Mesendoderm (in vitro differentiated cells): ENCODE measurements around the gene MAD1L1.
A peak's percentile ranks its signal among the peaks of the same experiment; 100 is the strongest.

ENCODE experiments used
- DNase-seq: peaks from one replicate; pipeline ENCODE4 v3.0.0; 2013
- H2AK5ac ChIP-seq: 2 replicates; pipeline ENCODE4 v1.6.1; 2013; ENCODE audit warnings: low read length, inconsistent platforms
- H2BK120ac ChIP-seq: 2 replicates; pipeline ENCODE4 v1.6.1; 2013; ENCODE audit warnings: low read depth, mild to moderate bottlenecking, low read length, moderate library complexity, mixed read lengths
- H2BK15ac ChIP-seq: replicated peaks from 2 replicates; pipeline ENCODE4 v1.6.1; 2013; ENCODE audit warnings: low read depth, mild to moderate bottlenecking, moderate library complexity
- H2BK5ac ChIP-seq: 2 replicates; pipeline ENCODE4 v1.6.1; 2013; ENCODE audit warnings: low read length, inconsistent platforms
- H3K18ac ChIP-seq: 2 replicates; pipeline ENCODE4 v1.6.1; 2013; ENCODE audit warnings: mild to moderate bottlenecking, low read length, mixed read lengths
- H3K23ac ChIP-seq: one replicate; pipeline ENCODE4 v1.6.1; 2013; ENCODE audit warnings: low read length
- H3K27ac ChIP-seq: 2 replicates; pipeline ENCODE4 v1.5.1; 2013; ENCODE audit warnings: low read depth, mild to moderate bottlenecking, inconsistent platforms, low read length, moderate library complexity
- H3K27me3 ChIP-seq: 2 replicates; pipeline ENCODE4 v1.6.1; 2013; ENCODE audit warnings: low read length, control low read depth, mild to moderate bottlenecking, inconsistent platforms; ENCODE audit not compliant: insufficient read depth, poor library complexity
- H3K36me3 ChIP-seq: 2 replicates; pipeline ENCODE4 v1.6.1; 2013; ENCODE audit warnings: low read length, inconsistent platforms; ENCODE audit not compliant: control insufficient read depth, insufficient read depth
- H3K4ac ChIP-seq: one replicate; pipeline ENCODE4 v1.6.1; 2013; ENCODE audit warnings: low read depth, mild to moderate bottlenecking, low read length, moderate library complexity
- H3K4me1 ChIP-seq: 2 replicates; pipeline ENCODE4 v1.6.1; 2013; ENCODE audit warnings: low read depth, low read length, inconsistent platforms; ENCODE audit not compliant: control insufficient read depth
- H3K4me2 ChIP-seq: 2 replicates; pipeline ENCODE4 v1.6.1; 2013; ENCODE audit warnings: low read length
- H3K4me3 ChIP-seq: 2 replicates; pipeline ENCODE4 v1.5.1; 2013; ENCODE audit warnings: mild to moderate bottlenecking, low read length
- H3K56ac ChIP-seq: one replicate; pipeline ENCODE4 v1.6.1; 2013; ENCODE audit warnings: low read length
- H3K79me1 ChIP-seq: 2 replicates; pipeline ENCODE4 v1.6.1; 2013; ENCODE audit warnings: low read length, inconsistent platforms
- H3K79me2 ChIP-seq: 2 replicates; pipeline ENCODE4 v1.6.1; 2013; ENCODE audit warnings: mild to moderate bottlenecking, low read length; ENCODE audit not compliant: control insufficient read depth, insufficient read depth
- H3K9ac ChIP-seq: 2 replicates; pipeline ENCODE4 v1.6.1; 2013; ENCODE audit warnings: low read length, inconsistent platforms
- H4K5ac ChIP-seq: one replicate; pipeline ENCODE4 v1.6.1; 2013; ENCODE audit warnings: low read length
- H4K8ac ChIP-seq: one replicate; pipeline ENCODE4 v1.6.1; 2013; ENCODE audit warnings: low read depth, mild to moderate bottlenecking, control low read depth, low read length, moderate library complexity
- WGBS: extraction: QIAGEN DNeasy Blood & Tissue Kit; methylation state at CpG from one replicate; pipeline ENCODE4 v1.1.7; 2013; ENCODE audit warnings: low lambda C conversion rate, missing lambda C conversion rate; ENCODE audit not compliant: insufficient coverage; ENCODE audit errors: extremely low coverage; 5-methylcytosine and 5-hydroxymethylcytosine counted together

The MAD1L1 gene

GRCh38 chr7:2098056-2098455 is 134.7 kb downstream of the MAD1L1 start:
- no peaks in the 10 kb centered on the region for H3K4me1 ChIP-seq
- H2BK5ac ChIP-seq = no peak overlapping the region
- H3K4me2 ChIP-seq = no peak overlapping the region
- H4K8ac ChIP-seq = no peak overlapping the region
- H3K4me3 ChIP-seq = no peak overlapping the region
- H3K36me3 ChIP-seq = no peaks in the 10 kb centered on the region
- H3K18ac ChIP-seq = no peak overlapping the region
- no peak overlapping the region for H3K4ac ChIP-seq
- H3K9ac ChIP-seq = no peak overlapping the region
- H3K23ac ChIP-seq = no peak overlapping the region
- DNase-seq = no peak
- no peaks in the 10 kb centered on the region for H3K27me3 ChIP-seq
- no peak overlapping the region for H3K56ac ChIP-seq
- H2BK120ac ChIP-seq = no peak overlapping the region
- no peak overlapping the region for H2AK5ac ChIP-seq
- H4K5ac ChIP-seq = no peak overlapping the region
- no peaks in the 10 kb centered on the region for H3K79me2 ChIP-seq
- H3K27ac ChIP-seq = no peak overlapping the region
- no peak overlapping the region for H2BK15ac ChIP-seq
- WGBS = no CpG with 5 or more reads among the region's 18 CpGs
- peaks cover 4% of the 10 kb centered on the region for H3K79me1 ChIP-seq

- Histone ChIP-seq H3K27ac (no peak overlapping the region), H3K27me3 (no peaks in the 10 kb centered on the region), H3K9ac (no peak overlapping the region), H3K23ac (no peak overlapping the region), H3K56ac (no peak overlapping the region), H3K4me2 (no peak overlapping the region), H3K18ac (no peak overlapping the region), H3K79me2 (no peaks in the 10 kb centered on the region), H3K4me3 (no peak overlapping the region), H4K8ac (no peak overlapping the region), H2BK5ac (no peak overlapping the region), H2BK15ac (no peak overlapping the region), H2AK5ac (no peak overlapping the region), H3K4ac (no peak overlapping the region), H2BK120ac (no peak overlapping the region), H4K5ac (no peak overlapping the region), H3K79me1 (peaks cover 4% of the 10 kb centered on the region), H3K4me1 (no peaks in the 10 kb centered on the region), H3K36me3 (no peaks in the 10 kb centered on the region)
- WGBS = no CpG with 5 or more reads among the region's 11 CpGs
- DNase-seq = no peak
Observed at GRCh38 chr7:2097492-2097891, 135.3 kb downstream of the MAD1L1 start.

GRCh38 chr7:2096692-2097387 is 135.9 kb downstream of the MAD1L1 start:
- Histone ChIP-seq H3K23ac (no peak overlapping the region), H3K27ac (no peak overlapping the region), H3K27me3 (no peaks in the 10 kb centered on the region), H3K56ac (no peak overlapping the region), H3K4me3 (no peak overlapping the region), H3K79me2 (no peaks in the 10 kb centered on the region), H2AK5ac (no peak overlapping the region), H2BK120ac (no peak overlapping the region), H3K4ac (no peak overlapping the region), H4K8ac (no peak overlapping the region), H3K36me3 (no peaks in the 10 kb centered on the region), H3K18ac (no peak overlapping the region), H3K4me1 (no peaks in the 10 kb centered on the region), H3K79me1 (no peaks in the 10 kb centered on the region), H3K4me2 (no peak overlapping the region), H2BK15ac (no peak overlapping the region), H2BK5ac (no peak overlapping the region), H4K5ac (no peak overlapping the region), H3K9ac (no peak overlapping the region)
- WGBS = no CpG with 5 or more reads among the region's 28 CpGs
- DNase-seq = no peak

DNA sequence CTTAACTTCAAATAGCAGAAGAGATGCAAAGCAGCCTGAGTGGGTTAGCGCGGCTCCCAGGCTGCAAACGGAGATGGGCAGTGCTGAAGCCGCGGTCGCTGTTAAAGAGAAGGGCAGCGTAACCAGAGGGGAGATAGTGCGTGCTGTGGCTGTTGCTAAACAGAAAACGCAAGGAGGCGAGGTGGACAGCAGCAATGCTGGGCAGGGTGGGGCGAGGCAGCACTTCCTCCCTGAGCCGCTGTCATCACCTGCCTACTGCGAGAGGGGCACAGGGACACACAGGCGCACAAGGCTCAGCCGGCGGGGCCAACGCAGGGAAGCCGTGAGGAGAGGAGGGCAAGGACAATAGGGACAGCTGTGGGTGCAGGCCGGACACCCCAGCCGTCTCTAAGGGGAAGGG is 137.3 kb downstream of the MAD1L1 start:
- WGBS = no CpG with 5 or more reads among the region's 20 CpGs
- H3K4me1 ChIP-seq = no peaks in the 10 kb centered on the region

DNA sequence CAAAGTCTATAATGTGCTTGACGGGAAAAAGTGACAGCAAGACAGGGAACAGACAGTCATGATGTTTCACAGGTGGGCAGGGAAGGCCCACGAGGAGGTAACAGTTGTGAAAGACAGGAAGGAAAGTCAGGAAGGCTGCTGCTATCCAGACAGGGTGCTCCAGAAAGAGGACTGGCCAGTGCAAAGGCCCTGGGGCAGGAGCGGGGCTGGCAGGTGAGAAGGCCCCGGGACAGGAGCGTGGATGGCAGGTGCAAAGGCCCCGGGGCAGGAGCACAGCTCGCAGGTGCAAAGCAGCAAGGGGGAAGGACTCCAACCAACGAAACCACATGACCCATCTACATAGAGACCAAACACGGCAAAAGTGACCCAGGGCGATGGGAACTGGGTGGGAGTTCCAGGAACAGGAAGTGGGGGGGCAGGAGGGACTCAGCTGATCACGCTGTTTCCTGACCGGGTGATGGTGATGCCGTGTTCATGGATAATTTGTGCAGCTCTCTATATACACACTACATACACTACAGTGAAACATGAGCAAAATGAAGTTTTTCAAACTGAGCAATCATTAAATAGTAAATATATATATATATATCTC is 138.2 kb downstream of the MAD1L1 start:
- no peaks in the 10 kb centered on the region for H3K27me3 ChIP-seq
- no peak overlapping the region for H2BK15ac ChIP-seq
- H2BK5ac ChIP-seq = no peak overlapping the region
- no peak overlapping the region for H2BK120ac ChIP-seq
- H3K4me2 ChIP-seq = no peak overlapping the region
- no peak for DNase-seq
- H3K27ac ChIP-seq = no peak overlapping the region
- H3K23ac ChIP-seq = no peak overlapping the region
- H3K56ac ChIP-seq = no peak overlapping the region
- H3K4me3 ChIP-seq = no peak overlapping the region
- H2AK5ac ChIP-seq = no peak overlapping the region
- H3K4ac ChIP-seq = no peak overlapping the region
- H3K9ac ChIP-seq = no peak overlapping the region
- H4K8ac ChIP-seq = no peak overlapping the region
- no peaks in the 10 kb centered on the region for H3K79me2 ChIP-seq
- H4K5ac ChIP-seq = no peak overlapping the region
- no peak overlapping the region for H3K18ac ChIP-seq
- WGBS = no CpG with 5 or more reads among the region's 13 CpGs
- no peaks in the 10 kb centered on the region for H3K4me1 ChIP-seq
- no peaks in the 10 kb centered on the region for H3K36me3 ChIP-seq
- no peaks in the 10 kb centered on the region for H3K79me1 ChIP-seq

More for the DNA sequence above, 137.3 kb downstream of the MAD1L1 start:
- no peak overlapping the region for H3K4me3 ChIP-seq
- H3K27me3 ChIP-seq = no peaks in the 10 kb centered on the region
- no peak overlapping the region for H2BK5ac ChIP-seq
- no peak overlapping the region for H4K8ac ChIP-seq
- no peaks in the 10 kb centered on the region for H3K79me1 ChIP-seq
- H3K9ac ChIP-seq = no peak overlapping the region
- H3K27ac ChIP-seq = no peak overlapping the region
- no peak overlapping the region for H2BK120ac ChIP-seq
- no peak overlapping the region for H3K56ac ChIP-seq
- no peak overlapping the region for H3K18ac ChIP-seq
- no peak overlapping the region for H2AK5ac ChIP-seq
- no peaks in the 10 kb centered on the region for H3K36me3 ChIP-seq
- no peak overlapping the region for H3K4ac ChIP-seq
- H4K5ac ChIP-seq = no peak overlapping the region
- H3K4me2 ChIP-seq = no peak overlapping the region
- no peak overlapping the region for H2BK15ac ChIP-seq
- no peak for DNase-seq
- no peaks in the 10 kb centered on the region for H3K79me2 ChIP-seq
- no peak overlapping the region for H3K23ac ChIP-seq

DNA sequence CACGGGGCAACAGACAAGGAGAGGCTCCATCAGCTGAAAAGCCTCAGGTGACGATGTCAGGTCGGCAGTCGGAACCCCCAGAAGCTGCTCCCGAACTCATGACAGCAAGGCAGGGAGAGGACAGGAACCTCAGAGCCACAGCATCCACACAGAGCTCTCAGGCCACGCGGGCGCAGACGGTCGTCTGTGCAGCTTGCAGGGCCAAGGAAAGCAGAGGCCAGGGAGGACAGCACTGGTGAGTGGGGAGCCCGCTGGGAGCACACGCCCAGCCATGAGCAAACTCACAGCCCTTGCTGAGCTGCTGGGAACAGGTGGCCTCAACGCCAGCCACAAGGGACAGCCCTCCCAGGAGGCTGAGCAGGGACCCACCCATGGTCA is 138.9 kb downstream of the MAD1L1 start:
- no peak overlapping the region for H2BK120ac ChIP-seq
- H4K5ac ChIP-seq = no peak overlapping the region
- no peak overlapping the region for H3K4me3 ChIP-seq
- no peak overlapping the region for H4K8ac ChIP-seq
- no CpG with 5 or more reads among the region's 13 CpGs for WGBS
- no peak overlapping the region for H3K56ac ChIP-seq
- no peaks in the 10 kb centered on the region for H3K36me3 ChIP-seq
- no peak overlapping the region for H2BK5ac ChIP-seq
- no peak overlapping the region for H3K27ac ChIP-seq
- no peaks in the 10 kb centered on the region for H3K4me1 ChIP-seq
- no peak overlapping the region for H3K18ac ChIP-seq
- no peak overlapping the region for H2BK15ac ChIP-seq
- H3K79me2 ChIP-seq = no peaks in the 10 kb centered on the region
- H3K9ac ChIP-seq = no peak overlapping the region
- no peak overlapping the region for H2AK5ac ChIP-seq
- no peaks in the 10 kb centered on the region for H3K27me3 ChIP-seq
- H3K4me2 ChIP-seq = no peak overlapping the region
- no peak for DNase-seq
- no peaks in the 10 kb centered on the region for H3K79me1 ChIP-seq
- peak overlapping the region; percentile 50 for H3K23ac ChIP-seq
- H3K4ac ChIP-seq = no peak overlapping the region
